IgD-negative memory B cell (primary cell): ENCODE measurements around the gene FMN2. TPM values are rescaled to one million over a fixed set of nuclear protein-coding genes. Genes with fewer than 3 reads are reported as not detected.

Source experiments
- H3K27ac Mint-ChIP-seq, 3 donors: one replicate each; pipeline ENCODE4 v1.8.0; 2020 to 2022; ENCODE audit warnings: mild to moderate bottlenecking in 3 of 3, mixed read lengths in 3 of 3, moderate library complexity in 1 of 3
- H3K27me3 Mint-ChIP-seq: one replicate; pipeline ENCODE4 v1.8.0; 2021; ENCODE audit warnings: mixed read lengths
- H3K36me3 Mint-ChIP-seq: one replicate; pipeline ENCODE4 v1.8.0; 2020; ENCODE audit warnings: mild to moderate bottlenecking, mixed read lengths
- H3K4me1 Mint-ChIP-seq, 3 donors: one replicate each; pipeline ENCODE4 v1.8.0; 2020 to 2022; ENCODE audit warnings: mixed read lengths in 3 of 3, mild to moderate bottlenecking in 1 of 3
- H3K4me3 Mint-ChIP-seq, 4 donors: one replicate each; pipeline ENCODE4 v1.8.0; 2020 to 2022; ENCODE audit warnings: mild to moderate bottlenecking in 4 of 4, mixed read lengths in 4 of 4, moderate library complexity in 3 of 4
- H3K9me3 Mint-ChIP-seq, 3 donors: one replicate each; pipeline ENCODE4 v1.8.0; 2020 to 2021; ENCODE audit warnings: mixed read lengths in 3 of 3, mild to moderate bottlenecking in 1 of 3
- polyA plus RNA-seq: library from polyadenylated mRNA; unstranded; fragments of 300-500 nt; fragmentation: Illumina TruSeq; gene quantifications from one replicate; pipeline ENCODE4 v1.2.3, GENCODE V29; 2021

Gene FMN2
- polyA plus RNA-seq, result not detected

- Mint-ChIP-seq H3K4me3 (no peak within 1 kb of the TSS), H3K27ac (no peak within 1 kb of the TSS), H3K36me3 (no peaks in the 10 kb centered on the region)
These were observed at the start of gene FMN2 for GRCh38 chr1:240091614-240092300. Gene FMN2, plus strand, starts transcription at chr1:240091883. Its CDS starts 227 bp downstream, at chr1:240092110.

GRCh38 chr1:240044620-240045019 is 47.1 kb upstream of the FMN2 start:
- no peaks in the 10 kb centered on the region for H3K36me3 Mint-ChIP-seq
- peaks cover 1 to 10% (median 6%) of the 10 kb centered on the region in 3 donors for H3K9me3 Mint-ChIP-seq
- H3K27me3 Mint-ChIP-seq, result no peaks in the 10 kb centered on the region
- no peak overlapping the region for H3K27ac Mint-ChIP-seq
- no peak overlapping the region for H3K4me3 Mint-ChIP-seq
- H3K4me1 Mint-ChIP-seq, result no peaks in the 10 kb centered on the region

More at GRCh38 chr1:240091614-240092300, at the start of gene FMN2:
- Mint-ChIP-seq H3K27me3 (peaks cover 18% of the 10 kb centered on the region), H3K4me1 (peaks cover 1 to 4% (median 4%) of the 10 kb centered on the region in 3 donors), H3K9me3 (peaks cover 0 to 6% (median 2%) of the 10 kb centered on the region in 3 donors)

- Mint-ChIP-seq H3K36me3 (no peaks in the 10 kb centered on the region), H3K27me3 (no peaks in the 10 kb centered on the region), H3K27ac (no peak overlapping the region), H3K4me3 (no peak overlapping the region), H3K4me1 (no peaks in the 10 kb centered on the region), H3K9me3 (peaks cover 1 to 10% (median 7%) of the 10 kb centered on the region in 3 donors)
These were observed 45.7 kb upstream of the FMN2 start for GRCh38 chr1:240046000-240046399.

GRCh38 chr1:240054109-240054701 is 37.5 kb upstream of the FMN2 start:
- H3K4me1 Mint-ChIP-seq, result no peaks in the 10 kb centered on the region
- no peak overlapping the region for H3K4me3 Mint-ChIP-seq
- no peaks in the 10 kb centered on the region for H3K36me3 Mint-ChIP-seq
- H3K27ac Mint-ChIP-seq, result no peak overlapping the region
- peaks cover 0 to 4% (median 3%) of the 10 kb centered on the region in 3 donors for H3K9me3 Mint-ChIP-seq
- no peaks in the 10 kb centered on the region for H3K27me3 Mint-ChIP-seq

GRCh38 chr1:240055936-240056335 is 35.7 kb upstream of the FMN2 start:
- Mint-ChIP-seq H3K36me3 (no peaks in the 10 kb centered on the region), H3K27ac (no peak overlapping the region), H3K9me3 (peaks cover 0 to 3% (median 2%) of the 10 kb centered on the region in 3 donors), H3K4me1 (no peaks in the 10 kb centered on the region), H3K4me3 (no peak overlapping the region), H3K27me3 (no peaks in the 10 kb centered on the region)

GRCh38 chr1:240056350-240056749 is 35.3 kb upstream of the FMN2 start:
- Mint-ChIP-seq H3K4me3 (no peak overlapping the region), H3K27me3 (no peaks in the 10 kb centered on the region), H3K9me3 (peaks cover under 1 to 6% (median 2%) of the 10 kb centered on the region in 3 donors), H3K4me1 (no peaks in the 10 kb centered on the region), H3K27ac (no peak overlapping the region), H3K36me3 (no peaks in the 10 kb centered on the region)

GRCh38 chr1:240058049-240058448 is 33.6 kb upstream of the FMN2 start:
- no peaks in the 10 kb centered on the region for H3K4me1 Mint-ChIP-seq
- no peaks in the 10 kb centered on the region for H3K36me3 Mint-ChIP-seq
- peaks cover 2 to 5% (median 4%) of the 10 kb centered on the region in 3 donors for H3K9me3 Mint-ChIP-seq
- no peak overlapping the region for H3K27ac Mint-ChIP-seq
- H3K4me3 Mint-ChIP-seq, result no peak overlapping the region
- no peaks in the 10 kb centered on the region for H3K27me3 Mint-ChIP-seq

- Mint-ChIP-seq H3K4me3 (no peak overlapping the region), H3K27me3 (no peaks in the 10 kb centered on the region), H3K27ac (no peak overlapping the region), H3K36me3 (no peaks in the 10 kb centered on the region), H3K4me1 (no peaks in the 10 kb centered on the region), H3K9me3 (peaks cover 0 to 9% (median 4%) of the 10 kb centered on the region in 3 donors)
These were observed 22.7 kb upstream of the FMN2 start for GRCh38 chr1:240068961-240069360.

- no peak overlapping the region for H3K4me3 Mint-ChIP-seq
- no peaks in the 10 kb centered on the region for H3K4me1 Mint-ChIP-seq
- no peaks in the 10 kb centered on the region for H3K27me3 Mint-ChIP-seq
- H3K27ac Mint-ChIP-seq, result no peak overlapping the region
- no peaks in the 10 kb centered on the region for H3K36me3 Mint-ChIP-seq
- H3K9me3 Mint-ChIP-seq, result peaks cover 0 to 9% (median 2%) of the 10 kb centered on the region in 3 donors
These were observed 21.5 kb upstream of the FMN2 start for GRCh38 chr1:240070188-240070587.

GRCh38 chr1:240073097-240073496 is 18.6 kb upstream of the FMN2 start:
- Mint-ChIP-seq H3K4me3 (no peak overlapping the region), H3K27me3 (no peaks in the 10 kb centered on the region), H3K27ac (no peak overlapping the region), H3K36me3 (no peaks in the 10 kb centered on the region), H3K4me1 (no peaks in the 10 kb centered on the region), H3K9me3 (peaks cover 0 to 12% (median 2%) of the 10 kb centered on the region in 3 donors)

GRCh38 chr1:240074422-240074821 is 17.3 kb upstream of the FMN2 start:
- H3K27ac Mint-ChIP-seq, result no peak overlapping the region
- H3K9me3 Mint-ChIP-seq, result peaks cover 0 to 12% (median 4%) of the 10 kb centered on the region in 3 donors
- no peaks in the 10 kb centered on the region for H3K27me3 Mint-ChIP-seq
- H3K4me3 Mint-ChIP-seq, result no peak overlapping the region
- H3K4me1 Mint-ChIP-seq, result no peaks in the 10 kb centered on the region
- no peaks in the 10 kb centered on the region for H3K36me3 Mint-ChIP-seq

- Mint-ChIP-seq H3K4me1 (no peaks in the 10 kb centered on the region), H3K27ac (no peak overlapping the region), H3K9me3 (peaks cover 0 to 12% (median 4%) of the 10 kb centered on the region in 3 donors), H3K36me3 (no peaks in the 10 kb centered on the region), H3K27me3 (no peaks in the 10 kb centered on the region), H3K4me3 (no peak overlapping the region)
These were observed 16.8 kb upstream of the FMN2 start for GRCh38 chr1:240074908-240075307.

- H3K27me3 Mint-ChIP-seq, result peaks cover 3% of the 10 kb centered on the region
- no peak overlapping the region for H3K27ac Mint-ChIP-seq
- no peaks in the 10 kb centered on the region for H3K36me3 Mint-ChIP-seq
- H3K4me3 Mint-ChIP-seq, result no peak overlapping the region
- H3K4me1 Mint-ChIP-seq, result no peaks in the 10 kb centered on the region
- H3K9me3 Mint-ChIP-seq, result peaks cover 3 to 9% (median 6%) of the 10 kb centered on the region in 3 donors
These were observed 7.3 kb upstream of the FMN2 start for GRCh38 chr1:240084337-240084736.

- Mint-ChIP-seq H3K9me3 (peaks cover 3 to 9% (median 6%) of the 10 kb centered on the region in 3 donors), H3K4me1 (no peaks in the 10 kb centered on the region)
These were observed 6.9 kb upstream of the FMN2 start for GRCh38 chr1:240084749-240085148.

GRCh38 chr1:240086726-240087125 is 5.0 kb upstream of the FMN2 start:
- Mint-ChIP-seq H3K27ac (no peak overlapping the region), H3K27me3 (peaks cover 11% of the 10 kb centered on the region), H3K36me3 (no peaks in the 10 kb centered on the region), H3K9me3 (peaks cover 3 to 9% (median 3%) of the 10 kb centered on the region in 3 donors), H3K4me3 (no peak overlapping the region), H3K4me1 (peaks cover 0 to 4% (median 4%) of the 10 kb centered on the region in 3 donors)

More at GRCh38 chr1:240084749-240085148, 6.9 kb upstream of the FMN2 start:
- H3K36me3 Mint-ChIP-seq, result no peaks in the 10 kb centered on the region
- no peak overlapping the region for H3K27ac Mint-ChIP-seq
- no peak overlapping the region for H3K4me3 Mint-ChIP-seq
- H3K27me3 Mint-ChIP-seq, result peaks cover 3% of the 10 kb centered on the region

- peaks cover 1 to 4% (median 4%) of the 10 kb centered on the region in 3 donors for H3K4me1 Mint-ChIP-seq
- H3K9me3 Mint-ChIP-seq, result peaks cover 2 to 9% (median 3%) of the 10 kb centered on the region in 3 donors
- H3K4me3 Mint-ChIP-seq, result no peak overlapping the region
- no peak overlapping the region for H3K27ac Mint-ChIP-seq
- peaks cover 18% of the 10 kb centered on the region for H3K27me3 Mint-ChIP-seq
- no peaks in the 10 kb centered on the region for H3K36me3 Mint-ChIP-seq
These were observed 1.7 kb upstream of the FMN2 start for GRCh38 chr1:240090014-240090413.
